Vagina (tissue), 2 donors: ENCODE results near the gene GJD4.

ENCODE experiments used
- CTCF ChIP-seq, 3 experiments: fragments of 450-650 bp in 2 of 3; fragments of 200-600 bp in 1 of 3; sonication (generic) in 1 of 3; IDR thresholded peaks; one replicate each; pipeline ENCODE4 v1.5.1; 2017 to 2019; ENCODE audit warnings: antibody characterized with exemption in 3 of 3, mild to moderate bottlenecking in 2 of 3, moderate library complexity in 2 of 3
- POLR2AphosphoS5 ChIP-seq, 2 donors: sonication (generic); formaldehyde crosslinking; IDR thresholded peaks; one replicate each; pipeline ENCODE4 v1.9.0; 2017; ENCODE audit warnings: antibody characterized with exemption in 2 of 2, mild to moderate bottlenecking in 2 of 2, low read depth in 1 of 2; ENCODE audit not compliant: insufficient read depth in 1 of 2

- TF ChIP-seq CTCF (IDR thresholded peaks at IDR 0.05): no peak
- no peak for TF ChIP-seq POLR2AphosphoS5 (IDR thresholded peaks at IDR 0.05; ENCODE audit: insufficient read depth in 1 of 2, low read depth in 1 of 2)
Measured at GRCh38 chr10:35613597-35614226, 8.6 kb downstream of the GJD4 start.
